IMR-90 (cell line): ENCODE results near the gene ZNF157. TPM values are rescaled to one million over a fixed set of nuclear protein-coding genes. Genes with fewer than 3 reads are reported as not detected.

Experiments used
- ATAC-seq: fragments of 200-7000 bp; cut with Tn5 transposase; 2 replicates; pipeline ENCODE4 v1.9.1; 2020; ENCODE audit warnings: low read depth, mild to moderate bottlenecking, moderate library complexity
- BruUV-seq: library from RNA; stranded (reverse); fragments of 400-500 nt; replicated peaks from 2 replicates; lab custom pipeline; 2021; lab: Mats Ljungman, UMichigan
- CTCF ChIA-PET: fragments of 300-600 bp; formaldehyde crosslinking; extraction: SDS; loops from one replicate; lab custom pipeline; 2021; ENCODE audit warnings: antibody characterized with exemption; lab: Yijun Ruan, JAX
- POLR2A ChIA-PET: fragments of 300-600 bp; sonication (Branson Sonifier 250); formaldehyde crosslinking; loops from one replicate; lab custom pipeline; 2022; ENCODE audit warnings: antibody characterized with exemption; ENCODE audit not compliant: unreplicated experiment; lab: Charles Lee
- DNase-seq: peaks from one replicate; pipeline ENCODE4 v3.0.0; 2013
- H2AFZ ChIP-seq: replicated peaks from 2 replicates; pipeline ENCODE3; 2013; ENCODE audit warnings: low read length, mild to moderate bottlenecking; ENCODE audit not compliant: poor library complexity
- H2AK5ac ChIP-seq: 2 replicates; pipeline ENCODE4 v1.6.1; 2013; ENCODE audit warnings: low read depth, low read length, inconsistent platforms
- H2AK9ac ChIP-seq: replicated peaks from 2 replicates; pipeline ENCODE3; 2013; ENCODE audit warnings: mild to moderate bottlenecking, low read depth, low read length, moderate library complexity; ENCODE audit not compliant: poor library complexity
- H2BK120ac ChIP-seq: 2 replicates; pipeline ENCODE4 v1.6.1; 2013; ENCODE audit warnings: low read depth, low read length, inconsistent platforms
- H2BK15ac ChIP-seq: 3 replicates; pipeline ENCODE4 v1.6.1; 2013; ENCODE audit warnings: low read depth, low read length, inconsistent platforms
- H2BK20ac ChIP-seq: 2 replicates; pipeline ENCODE4 v1.6.1; 2013; ENCODE audit warnings: low read depth, mild to moderate bottlenecking, inconsistent platforms, low read length, moderate library complexity
- H2BK5ac ChIP-seq: 2 replicates; pipeline ENCODE4 v1.6.1; 2013; ENCODE audit warnings: mild to moderate bottlenecking, low read depth, low read length, inconsistent platforms; ENCODE audit not compliant: poor library complexity, severe bottlenecking
- H3K14ac ChIP-seq: replicated peaks from 2 replicates; pipeline ENCODE4 v1.6.1; 2013; ENCODE audit warnings: low read depth, low read length, inconsistent platforms
- H3K18ac ChIP-seq: 2 replicates; pipeline ENCODE4 v1.6.1; 2013; ENCODE audit warnings: low read depth, low read length, control low read depth
- H3K23ac ChIP-seq: 2 replicates; pipeline ENCODE4 v1.6.1; 2013; ENCODE audit warnings: low read depth, low read length, inconsistent platforms
- H3K27ac ChIP-seq: 2 replicates; pipeline ENCODE4 v1.5.1; 2013; ENCODE audit warnings: mild to moderate bottlenecking, control low read depth, low read length; ENCODE audit not compliant: insufficient read depth
- H3K27me3 ChIP-seq: 2 replicates; pipeline ENCODE4 v1.6.1; 2013; ENCODE audit warnings: low read length; ENCODE audit not compliant: control insufficient read depth, insufficient read depth
- H3K36me3 ChIP-seq: 2 replicates; pipeline ENCODE4 v1.6.1; 2013; ENCODE audit warnings: low read length, mixed read lengths; ENCODE audit not compliant: control insufficient read depth, insufficient read depth
- H3K4ac ChIP-seq: 2 replicates; pipeline ENCODE4 v1.6.1; 2013; ENCODE audit warnings: low read depth, low read length, inconsistent platforms
- H3K4me1 ChIP-seq: 2 replicates; pipeline ENCODE4 v1.6.1; 2013; ENCODE audit warnings: low read length, mixed read lengths; ENCODE audit not compliant: control insufficient read depth, insufficient read depth
- H3K4me2 ChIP-seq: 2 replicates; pipeline ENCODE4 v1.6.1; 2013; ENCODE audit warnings: low read depth, mild to moderate bottlenecking, control low read depth, low read length, moderate library complexity
- H3K4me3 ChIP-seq: 2 replicates; pipeline ENCODE4 v1.5.1; 2013; ENCODE audit warnings: low read depth, mild to moderate bottlenecking, control low read depth, low read length, moderate library complexity; ENCODE audit not compliant: insufficient read depth
- H3K56ac ChIP-seq: 2 replicates; pipeline ENCODE4 v1.6.1; 2013; ENCODE audit warnings: low read length, inconsistent platforms; ENCODE audit not compliant: insufficient read depth; ENCODE audit errors: extremely low read depth
- H3K79me1 ChIP-seq, 2 experiments: 2 replicates each; pipeline ENCODE4 v1.6.1; 2013; ENCODE audit warnings: low read length in 2 of 2, inconsistent platforms in 1 of 2, low read depth in 1 of 2
- H3K9ac ChIP-seq: 2 replicates; pipeline ENCODE4 v1.6.1; 2013; ENCODE audit warnings: low read depth, low read length, control low read depth
- H3K9me1 ChIP-seq: 2 replicates; pipeline ENCODE4 v1.6.1; 2013; ENCODE audit warnings: low read length, inconsistent platforms; ENCODE audit not compliant: insufficient read depth
- H3K9me3 ChIP-seq: 2 replicates; pipeline ENCODE4 v1.6.1; 2013; ENCODE audit warnings: low read length; ENCODE audit not compliant: control insufficient read depth, insufficient read depth
- H4K20me1 ChIP-seq: 2 replicates; pipeline ENCODE4 v1.6.1; 2013; ENCODE audit warnings: low read length, inconsistent platforms; ENCODE audit not compliant: insufficient read depth
- H4K5ac ChIP-seq: 2 replicates; pipeline ENCODE4 v1.6.1; 2013; ENCODE audit warnings: mild to moderate bottlenecking, low read depth, low read length, control low read depth
- H4K8ac ChIP-seq, 2 experiments: 2 replicates each; pipeline ENCODE4 v1.6.1; 2013; ENCODE audit warnings: low read depth in 2 of 2, low read length in 2 of 2, control low read depth in 1 of 2, inconsistent platforms in 1 of 2
- H4K91ac ChIP-seq: 2 replicates; pipeline ENCODE4 v1.6.1; 2013; ENCODE audit warnings: low read depth, low read length, inconsistent platforms; ENCODE audit not compliant: insufficient read depth
- BHLHE40 ChIP-seq: fragments of 150-350 bp; IDR thresholded peaks from 2 replicates; pipeline ENCODE4 v1.6.1; 2016; ENCODE audit warnings: mild to moderate bottlenecking, low read depth, low read length
- CEBPB ChIP-seq: IDR thresholded peaks from 2 replicates; pipeline ENCODE4 v1.6.1; 2012; ENCODE audit warnings: low read depth, low read length, improper control_type of control experiment
- CHD1 ChIP-seq: IDR thresholded peaks from 2 replicates; pipeline ENCODE4 v1.6.1; 2012; ENCODE audit warnings: low read depth, low read length, improper control_type of control experiment
- FOS ChIP-seq: fragments of 150-350 bp; IDR thresholded peaks from 2 replicates; pipeline ENCODE4 v1.6.1; 2016; ENCODE audit warnings: low read depth, low read length
- MAZ ChIP-seq: IDR thresholded peaks from 2 replicates; pipeline ENCODE4 v1.6.1; 2012; ENCODE audit warnings: low read depth, mild to moderate bottlenecking, low read length, improper control_type of control experiment, moderate library complexity, borderline replicate concordance
- NFE2L2 ChIP-seq: fragments of 150-350 bp; IDR thresholded peaks from 2 replicates; pipeline ENCODE4 v1.6.1; 2016; ENCODE audit warnings: low read depth, mild to moderate bottlenecking, low read length
- POLR2A ChIP-seq: IDR thresholded peaks from 2 replicates; pipeline ENCODE4 v1.6.1; 2012; ENCODE audit warnings: mild to moderate bottlenecking, low read depth, low read length
- RAD21 ChIP-seq: IDR thresholded peaks from 2 replicates; pipeline ENCODE4 v1.6.1; 2012; ENCODE audit warnings: low read length, improper control_type of control experiment
- RCOR1 ChIP-seq: IDR thresholded peaks from 2 replicates; pipeline ENCODE4 v1.6.1; 2012; ENCODE audit warnings: mild to moderate bottlenecking, low read length, improper control_type of control experiment; ENCODE audit not compliant: insufficient replicate concordance
- SMC3 ChIP-seq: fragments of 150-350 bp; IDR thresholded peaks from 2 replicates; pipeline ENCODE4 v1.6.1; 2016; ENCODE audit warnings: low read depth, mild to moderate bottlenecking, antibody characterized with exemption, low read length, moderate library complexity
- WGBS, 2 experiments: methylation state at CpG; one replicate each; pipeline versions ENCODE4 v1.1.5 to v1.1.7; 2013; ENCODE audit warnings: missing lambda C conversion rate in 2 of 2; ENCODE audit not compliant: insufficient read length in 1 of 2; ENCODE audit errors: extremely low coverage in 2 of 2; 5-methylcytosine and 5-hydroxymethylcytosine counted together
- dilution Hi-C: fragments of 300-500 bp; cut with HindIII; formaldehyde crosslinking; loops from one replicate; pipeline ENCODE4 v1.14.3; 2018; ENCODE audit warnings: low sequenced_read_pairs; ENCODE audit not compliant: unreplicated experiment
- in situ Hi-C: fragments of 300-500 bp; cut with MboI; formaldehyde crosslinking; loops from 3 replicates; pipeline ENCODE4 v1.14.3; 2019; ENCODE audit warnings: low sequenced_read_pairs, inconsistent platforms, mixed read lengths
- intact Hi-C: fragments of 100-400 bp; cut with micrococcal nuclease; formaldehyde crosslinking; loops from 2 replicates; pipeline ENCODE4 v1.10.0; 2022
- polyA plus RNA-seq, 3 experiments: library from polyadenylated mRNA; depleted of rRNA; stranded (reverse); fragments of >200 nt; gene quantifications; 2 replicates each; pipeline ENCODE4 v1.2.3, GENCODE V29; 2012; ENCODE audit warnings: low replicate concordance in 1 of 3
- total RNA-seq: library from RNA; depleted of rRNA; stranded (reverse); fragments of >200 nt; gene quantifications from 2 replicates; pipeline ENCODE4 v1.2.3, GENCODE V29; 2012
- TF ChIP-seq, protein P1 (sequence below): fragments of 150-350 bp; IDR thresholded peaks from 2 replicates; pipeline ENCODE4 v1.6.1; 2017; ENCODE audit warnings: mild to moderate bottlenecking, antibody characterized with exemption, low read length, low read depth
- TF ChIP-seq, protein P2 (sequence below): fragments of 150-350 bp; IDR thresholded peaks from 2 replicates; pipeline ENCODE4 v1.6.1; 2016; ENCODE audit warnings: low read depth, mild to moderate bottlenecking, low read length, moderate library complexity, borderline replicate concordance
- TF ChIP-seq, protein P3 (sequence below): conservative IDR thresholded peaks from 2 replicates; pipeline ENCODE4 v1.5.1; 2012; ENCODE audit warnings: mild to moderate bottlenecking, low read depth, low read length, improper control_type of control experiment

The ZNF157 gene
- total and polyA plus RNA-seq, 2 of the 4 experiments (the other 2 are of a cell fraction), result under 0.01 TPM; not detected in 1

DNA sequence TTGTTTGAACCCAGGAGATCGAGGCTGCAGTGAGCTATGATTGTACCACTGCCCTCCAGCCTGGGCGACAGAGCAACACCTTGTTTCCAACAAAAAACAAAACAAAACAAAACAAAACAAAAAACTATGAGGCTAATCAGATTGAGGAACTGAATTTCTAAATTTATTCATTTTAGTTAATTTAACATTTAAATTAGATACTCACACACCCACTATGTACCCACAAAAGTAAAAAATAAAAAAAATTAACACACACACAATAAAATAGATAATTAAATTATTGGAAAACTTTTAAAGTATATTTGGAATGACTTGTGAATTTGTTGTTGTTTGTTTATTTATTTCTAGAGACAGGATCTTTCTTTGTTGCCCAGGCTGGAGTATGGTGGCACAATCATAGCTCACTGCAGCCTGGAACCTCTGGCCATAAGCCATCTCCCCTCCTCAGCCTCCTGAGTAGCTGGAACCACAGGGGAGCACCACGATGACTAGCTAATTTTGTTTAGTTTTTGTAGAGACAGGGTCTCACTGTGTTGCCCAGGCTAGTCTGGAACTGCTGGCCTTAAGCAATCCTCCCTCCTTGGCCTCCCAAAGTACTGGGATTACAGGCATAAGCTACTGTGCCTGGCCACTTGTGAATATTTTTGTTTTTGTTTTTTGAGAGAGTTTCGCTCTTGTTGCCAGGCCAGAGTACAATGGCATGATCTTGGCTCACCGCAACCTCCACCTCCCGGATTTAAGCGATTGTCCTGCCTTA is 9.8 kb upstream of the ZNF157 start:
- dilution Hi-C loops (no loop called here), intact Hi-C loops (no loop called here), in situ Hi-C loops (no loop called here)
- no peak overlapping the region for H2BK5ac ChIP-seq
- H3K27ac ChIP-seq, result no peak overlapping the region
- no peaks in the 10 kb centered on the region for H3K36me3 ChIP-seq
- H4K5ac ChIP-seq, result no peak overlapping the region
- POLR2A ChIA-PET, result no interaction called here
- H4K8ac ChIP-seq, result no peak overlapping the region
- CTCF ChIA-PET, result no interaction called here
- H3K79me1 ChIP-seq, result no peaks in the 10 kb centered on the region
- H4K91ac ChIP-seq, result no peak overlapping the region
- no peak overlapping the region for H2BK120ac ChIP-seq
- H2AK9ac ChIP-seq, result no peak overlapping the region
- no peak overlapping the region for H2AFZ ChIP-seq
- H3K9me1 ChIP-seq, result no peaks in the 10 kb centered on the region
- H3K4me3 ChIP-seq, result no peak overlapping the region
- WGBS, 2 experiments, result 80% methylated on average over 1 of the region's 7 CpGs; no CpG with 5 or more reads in 1 of the 2 experiments
- H3K4ac ChIP-seq, result 0 out of 2 replicates have a peak overlapping the region, but pooled peaks have one; percentile 35
- H3K9ac ChIP-seq, result no peak overlapping the region
- H3K9me3 ChIP-seq, result no peaks in the 10 kb centered on the region
- TF ChIP-seq, protein P1, sequence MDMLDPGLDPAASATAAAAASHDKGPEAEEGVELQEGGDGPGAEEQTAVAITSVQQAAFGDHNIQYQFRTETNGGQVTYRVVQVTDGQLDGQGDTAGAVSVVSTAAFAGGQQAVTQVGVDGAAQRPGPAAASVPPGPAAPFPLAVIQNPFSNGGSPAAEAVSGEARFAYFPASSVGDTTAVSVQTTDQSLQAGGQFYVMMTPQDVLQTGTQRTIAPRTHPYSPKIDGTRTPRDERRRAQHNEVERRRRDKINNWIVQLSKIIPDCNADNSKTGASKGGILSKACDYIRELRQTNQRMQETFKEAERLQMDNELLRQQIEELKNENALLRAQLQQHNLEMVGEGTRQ, result no peak
- TF ChIP-seq BHLHE40 (no peak), NFE2L2 (no peak), POLR2A (no peak), FOS (no peak), SMC3 (no peak), RAD21 (no peak), CEBPB (no peak), RCOR1 (no peak), CHD1 (no peak), MAZ (no peak)
- TF ChIP-seq, protein P2, sequence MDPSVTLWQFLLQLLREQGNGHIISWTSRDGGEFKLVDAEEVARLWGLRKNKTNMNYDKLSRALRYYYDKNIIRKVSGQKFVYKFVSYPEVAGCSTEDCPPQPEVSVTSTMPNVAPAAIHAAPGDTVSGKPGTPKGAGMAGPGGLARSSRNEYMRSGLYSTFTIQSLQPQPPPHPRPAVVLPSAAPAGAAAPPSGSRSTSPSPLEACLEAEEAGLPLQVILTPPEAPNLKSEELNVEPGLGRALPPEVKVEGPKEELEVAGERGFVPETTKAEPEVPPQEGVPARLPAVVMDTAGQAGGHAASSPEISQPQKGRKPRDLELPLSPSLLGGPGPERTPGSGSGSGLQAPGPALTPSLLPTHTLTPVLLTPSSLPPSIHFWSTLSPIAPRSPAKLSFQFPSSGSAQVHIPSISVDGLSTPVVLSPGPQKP, result no peak
- TF ChIP-seq, protein P3, sequence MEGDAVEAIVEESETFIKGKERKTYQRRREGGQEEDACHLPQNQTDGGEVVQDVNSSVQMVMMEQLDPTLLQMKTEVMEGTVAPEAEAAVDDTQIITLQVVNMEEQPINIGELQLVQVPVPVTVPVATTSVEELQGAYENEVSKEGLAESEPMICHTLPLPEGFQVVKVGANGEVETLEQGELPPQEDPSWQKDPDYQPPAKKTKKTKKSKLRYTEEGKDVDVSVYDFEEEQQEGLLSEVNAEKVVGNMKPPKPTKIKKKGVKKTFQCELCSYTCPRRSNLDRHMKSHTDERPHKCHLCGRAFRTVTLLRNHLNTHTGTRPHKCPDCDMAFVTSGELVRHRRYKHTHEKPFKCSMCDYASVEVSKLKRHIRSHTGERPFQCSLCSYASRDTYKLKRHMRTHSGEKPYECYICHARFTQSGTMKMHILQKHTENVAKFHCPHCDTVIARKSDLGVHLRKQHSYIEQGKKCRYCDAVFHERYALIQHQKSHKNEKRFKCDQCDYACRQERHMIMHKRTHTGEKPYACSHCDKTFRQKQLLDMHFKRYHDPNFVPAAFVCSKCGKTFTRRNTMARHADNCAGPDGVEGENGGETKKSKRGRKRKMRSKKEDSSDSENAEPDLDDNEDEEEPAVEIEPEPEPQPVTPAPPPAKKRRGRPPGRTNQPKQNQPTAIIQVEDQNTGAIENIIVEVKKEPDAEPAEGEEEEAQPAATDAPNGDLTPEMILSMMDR, result no peak
- no peak overlapping the region for H3K4me2 ChIP-seq
- H3K18ac ChIP-seq, result no peak overlapping the region
- BruUV-seq, result no TSS peak
- no peaks in the 10 kb centered on the region for H4K20me1 ChIP-seq
- H2AK5ac ChIP-seq, result no peak overlapping the region
- ATAC-seq (no peak), DNase-seq (no peak)
- no peak overlapping the region for H3K23ac ChIP-seq
- no peak overlapping the region for H2BK15ac ChIP-seq
- no peak overlapping the region for H3K14ac ChIP-seq
- H3K56ac ChIP-seq, result no peak overlapping the region
- no peaks in the 10 kb centered on the region for H3K4me1 ChIP-seq
- H3K27me3 ChIP-seq, result peaks cover 3% of the 10 kb centered on the region; the same call in 1 of the 2 replicates
- no peak overlapping the region for H2BK20ac ChIP-seq
